Measurements from ENCODE around the gene MAP4K1.

MAP4K1 gene

GRCh38 chr19:38666663-38667511 is 49.1 kb upstream of the MAP4K1 start:
- H3K27ac ChIP-seq (ENCODE audit: extremely low read depth, low read depth, low read length): peak overlapping the region; percentile 68
- H3K9me3 ChIP-seq (ENCODE audit: control insufficient read depth, insufficient read depth, low read depth, low read length): no peaks in the 10 kb centered on the region
- H3K4me3 ChIP-seq (ENCODE audit: low read depth, low read length): no peak overlapping the region
- ChIA-PET CTCF (interaction anchor here (0.6 to 3.0 kb wide), 9 partner anchors 9 to 645 kb away, joined by 3 to 13 read pairs (median 4); no protein-coding TSS in a partner anchor), POLR2A (interaction anchor here (0.6 to 10.8 kb wide), 9 partner anchors 8 to 769 kb away, joined by 3 to 122 read pairs (median 4); partner anchors contain the start of genes ACTN4, EIF3K and RPS16)
- peaks cover 80% of the 10 kb centered on the region for H3K4me1 ChIP-seq (ENCODE audit: control insufficient read depth, insufficient read depth, low read length)
- H3K36me3 ChIP-seq (ENCODE audit: control insufficient read depth in 2 of 2, insufficient read depth in 1 of 2, low read length in 2 of 2): peaks cover 0 to 7% of the 10 kb centered on the region in 2 experiments; a peak in 1 of 3 replicates
- TF ChIP-seq GFI1B (tag by site-specific recombination; IDR thresholded peaks at IDR 0.05): no peak
- TF ChIP-seq EGR2 (tag by site-specific recombination; IDR thresholded peaks at IDR 0.05; ENCODE audit: low read depth): 0 out of 2 replicates have a peak, but pooled peaks have one; percentile 12
- TF ChIP-seq MEIS1 (CRISPR knock-in tag; IDR thresholded peaks at IDR 0.05; ENCODE audit: borderline replicate concordance): no peak
- TF ChIP-seq PRDM4 (tag by site-specific recombination; IDR thresholded peaks at IDR 0.05): peak; percentile 95
- TF ChIP-seq ZNF580 (tag by site-specific recombination; IDR thresholded peaks at IDR 0.05): peak; percentile 68; the same call in 1 of the 2 replicates
- TF ChIP-seq ZNF707 (tag by site-specific recombination; IDR thresholded peaks at IDR 0.05): no peak
- TF ChIP-seq SP2 (tag by site-specific recombination; IDR thresholded peaks at IDR 0.05): peak; percentile 63
- peak; percentile 97 for TF ChIP-seq ZNF561 (tag by site-specific recombination; IDR thresholded peaks at IDR 0.05; ENCODE audit: borderline replicate concordance)
- TF ChIP-seq ZNF169 (tag by site-specific recombination; IDR thresholded peaks at IDR 0.05): no peak
- no peak for TF ChIP-seq ZNF776 (tag by site-specific recombination; IDR thresholded peaks at IDR 0.05; ENCODE audit: borderline replicate concordance)
- TF ChIP-seq ZNF626 (tag by site-specific recombination; IDR thresholded peaks at IDR 0.05): no peak
- TF ChIP-seq ZNF654 (tag by site-specific recombination; IDR thresholded peaks at IDR 0.05; ENCODE audit: low read depth): no peak
- TF ChIP-seq ZNF596 (tag by site-specific recombination; IDR thresholded peaks at IDR 0.05): no peak
- peak; percentile 80 for TF ChIP-seq KLF1 (tag by site-specific recombination; IDR thresholded peaks at IDR 0.05)
- TF ChIP-seq ZNF10 (tag by site-specific recombination; IDR thresholded peaks at IDR 0.05): 0 out of 2 replicates have a peak, but pooled peaks have one; percentile 44
- TF ChIP-seq ZBTB7A (tag by site-specific recombination; IDR thresholded peaks at IDR 0.05; ENCODE audit: low read depth): no peak
- TF ChIP-seq TRIM28 (IDR thresholded peaks at IDR 0.05; ENCODE audit: borderline replicate concordance, low read length): peak; percentile 90
- no peak for TF ChIP-seq ZNF768 (tag by site-specific recombination; IDR thresholded peaks at IDR 0.05)
- no peak for TF ChIP-seq TCF7L2 (IDR thresholded peaks at IDR 0.05; ENCODE audit: borderline replicate concordance, low read depth, low read length)
- TF ChIP-seq ZNF211 (tag by site-specific recombination; IDR thresholded peaks at IDR 0.05; ENCODE audit: low read depth): no peak
- no peak for TF ChIP-seq ZNF555 (tag by site-specific recombination; conservative IDR thresholded peaks at IDR 0.05)
- no peak for TF ChIP-seq ZNF747 (tag by site-specific recombination; IDR thresholded peaks at IDR 0.05)
- TF ChIP-seq KLF16 (tag by site-specific recombination; IDR thresholded peaks at IDR 0.05): peak; percentile 90; the same call in 1 of the 2 replicates
- peak; percentile 75 for TF ChIP-seq GLIS2 (tag by site-specific recombination; IDR thresholded peaks at IDR 0.05)
- 0 out of 2 replicates have a peak, but pooled peaks have one; percentile 4 for TF ChIP-seq ZNF239 (tag by site-specific recombination; IDR thresholded peaks at IDR 0.05)
- peak; percentile 45 for TF ChIP-seq ZNF501 (tag by site-specific recombination; IDR thresholded peaks at IDR 0.05)
- peak; percentile 62 for TF ChIP-seq MZF1 (tag by site-specific recombination; IDR thresholded peaks at IDR 0.05; ENCODE audit: borderline replicate concordance)
- TF ChIP-seq ZNF629 (tag by site-specific recombination; IDR thresholded peaks at IDR 0.05): peak; percentile 99
- peak; percentile 93 for TF ChIP-seq ZNF391 (tag by site-specific recombination; IDR thresholded peaks at IDR 0.05; ENCODE audit: borderline replicate concordance, low read depth)
- no peak for TF ChIP-seq AEBP2 (tag by site-specific recombination; IDR thresholded peaks at IDR 0.05; ENCODE audit: borderline replicate concordance)
- peak; percentile 89 for TF ChIP-seq PRDM6 (tag by site-specific recombination; IDR thresholded peaks at IDR 0.05)
- TF ChIP-seq ZNF223 (tag by site-specific recombination; IDR thresholded peaks at IDR 0.05): no peak; the same call in 1 of the 2 replicates
- TF ChIP-seq ZBTB20 (tag by site-specific recombination; IDR thresholded peaks at IDR 0.05): no peak; the same call in none of the 2 replicates
